K562 (cell line): ENCODE measurements around the gene C9orf153. TPM values are rescaled to one million over a fixed set of nuclear protein-coding genes. Genes with fewer than 3 reads are reported as not detected.

Source experiments
- ATAC-seq: fragments of 200-7000 bp; cut with Tn5 transposase; 3 replicates; pipeline ENCODE4 v1.9.1; 2020; ENCODE audit warnings: moderate library complexity
- BruUV-seq: library from RNA; stranded (reverse); fragments of 400-500 nt; replicated peaks from 2 replicates; lab custom pipeline; 2021; lab: Mats Ljungman, UMichigan
- CTCF ChIA-PET: fragments of 300-600 bp; formaldehyde crosslinking; extraction: SDS; loops from one replicate; lab custom pipeline; 2021; ENCODE audit warnings: low intra/inter-chr PET ratio; lab: Yijun Ruan, JAX
- POLR2A ChIA-PET: fragments of 300-600, 350-650 bp; sonication (Branson Sonifier 250); formaldehyde crosslinking; extraction: SDS; loops from one replicate; lab custom pipeline; 2021; ENCODE audit warnings: antibody characterized with exemption, inconsistent platforms; lab: Yijun Ruan, JAX
- DNase-seq, 4 experiments: peaks; one replicate each; pipeline versions ENCODE4 v3.0.0 to v3.0.0-alpha.2; 2011 to 2018; ENCODE audit warnings: low spot score in 3 of 4, mixed read lengths in 3 of 4; ENCODE audit errors: extremely low read depth in 1 of 4
- FAIRE-seq: peaks from 2 replicates; lab custom pipeline; 2011; peaks lifted over from hg19 to GRCh38; lab: Jason Lieb, UNC
- H2AFZ ChIP-seq: 2 replicates; pipeline ENCODE4 v1.6.0; 2011; ENCODE audit warnings: low read depth, low read length, control low read depth, inconsistent platforms
- H3K27ac ChIP-seq: fragments of 200-600 bp; 3 replicates; pipeline ENCODE4 v1.8.0; 2011; ENCODE audit warnings: low read depth, mild to moderate bottlenecking, control low read depth, inconsistent platforms, low read length, moderate library complexity, mixed read lengths; ENCODE audit errors: extremely low read depth
- H3K27me3 ChIP-seq, 2 experiments: fragments of 300-600 bp in 1 of 2; 2 replicates in 1 of 2; 3 replicates in 1 of 2; pipeline versions ENCODE4 v1.6.0 to v1.8.0; 2011; ENCODE audit warnings: inconsistent platforms in 2 of 2, low read length in 2 of 2, mild to moderate bottlenecking in 1 of 2, mixed read lengths in 1 of 2, moderate library complexity in 1 of 2; ENCODE audit not compliant: control insufficient read depth in 2 of 2, insufficient read depth in 2 of 2
- H3K36me3 ChIP-seq: fragments of 300-600 bp; 3 replicates; pipeline ENCODE4 v1.8.0; 2011; ENCODE audit warnings: mild to moderate bottlenecking, low read length, inconsistent platforms; ENCODE audit not compliant: control insufficient read depth, insufficient read depth
- H3K4me1 ChIP-seq, 2 experiments: fragments of 200-600 bp in 1 of 2; replicated peaks in 1 of 2; 2 replicates in 1 of 2; 3 replicates in 1 of 2; pipeline versions ENCODE4 v1.5.1 to v1.8.0; 2011; ENCODE audit warnings: inconsistent platforms in 2 of 2, low read length in 2 of 2, mild to moderate bottlenecking in 1 of 2, mixed read lengths in 1 of 2, moderate library complexity in 1 of 2; ENCODE audit not compliant: control insufficient read depth in 2 of 2, insufficient read depth in 2 of 2
- H3K4me2 ChIP-seq: 2 replicates; pipeline ENCODE4 v1.6.1; 2011; ENCODE audit warnings: low read length, control low read depth, inconsistent platforms, mixed read lengths; ENCODE audit not compliant: insufficient read depth
- H3K4me3 ChIP-seq: fragments of 200-600 bp; sonication (generic), shearing (Covaris generic); 2 replicates; pipeline ENCODE4 v1.5.1; 2016; ENCODE audit warnings: control low read depth, inconsistent platforms
- H3K79me2 ChIP-seq: fragments of 200-600 bp; 3 replicates; pipeline ENCODE4 v1.8.0; 2011; ENCODE audit warnings: low read length, inconsistent platforms; ENCODE audit not compliant: control insufficient read depth, insufficient read depth
- H3K9ac ChIP-seq, 2 experiments: 2 replicates each; pipeline versions ENCODE4 v1.6.0 to v1.6.1; 2011; ENCODE audit warnings: low read depth in 2 of 2, low read length in 2 of 2, control low read depth in 1 of 2, inconsistent platforms in 1 of 2, mild to moderate bottlenecking in 1 of 2, mixed read lengths in 1 of 2; ENCODE audit not compliant: insufficient read depth in 1 of 2
- H3K9me1 ChIP-seq: one replicate; pipeline ENCODE4 v1.6.0; 2011; ENCODE audit warnings: inconsistent platforms, mild to moderate bottlenecking, low read length, moderate library complexity; ENCODE audit not compliant: control insufficient read depth, insufficient read depth
- H3K9me3 ChIP-seq: replicated peaks from 2 replicates; pipeline ENCODE4 v1.5.1; 2011; ENCODE audit warnings: low read depth, low read length, inconsistent platforms; ENCODE audit not compliant: control insufficient read depth, insufficient read depth
- H4K20me1 ChIP-seq: replicated peaks from 2 replicates; pipeline ENCODE4 v1.6.1; 2011; ENCODE audit warnings: low read length, inconsistent platforms, mixed read lengths; ENCODE audit not compliant: control insufficient read depth, insufficient read depth
- BDP1 ChIP-seq: IDR thresholded peaks from 3 replicates; pipeline ENCODE4 v1.6.1; 2011; ENCODE audit not compliant: insufficient read length, insufficient read depth
- PHB ChIP-seq: fragments of 250-450 bp; sonication (Bioruptor Pico); IDR thresholded peaks from 2 replicates; pipeline ENCODE4 v1.5.0; 2021
- SNRNP70 ChIP-seq: fragments of 200-400 bp; formaldehyde crosslinking; optimal IDR thresholded peaks from 2 replicates; pipeline ENCODE3; 2017; ENCODE audit warnings: low read depth, low read length
- TEAD2 ChIP-seq: fragments of 450-650 bp; IDR thresholded peaks from 2 replicates; pipeline ENCODE4 v1.6.1; 2016; ENCODE audit warnings: missing genetic modification characterization, control low read depth, missing compliant biosample characterization
- ZKSCAN8 ChIP-seq: fragments of 200-800 bp; sonication (Bioruptor generic); IDR thresholded peaks from 2 replicates; pipeline ENCODE4 v1.6.1; 2016; ENCODE audit warnings: missing genetic modification characterization, missing compliant biosample characterization
- ZNF584 ChIP-seq: fragments of 200-800 bp; sonication (Bioruptor generic); IDR thresholded peaks from 2 replicates; pipeline ENCODE4 v1.6.1; 2016; ENCODE audit warnings: low read depth, mild to moderate bottlenecking, missing genetic modification characterization, missing compliant biosample characterization
- ZNF778 ChIP-seq: fragments of 450-650 bp; formaldehyde crosslinking; IDR thresholded peaks from 2 replicates; pipeline ENCODE4 v1.4.0; 2020; ENCODE audit warnings: mild to moderate bottlenecking, moderate library complexity
- WGBS: fragments of 100-300 bp; shearing (Covaris generic); methylation state at CpG from one replicate; pipeline ENCODE4 v1.1.6; 2016; ENCODE audit warnings: low coverage, mixed read lengths; ENCODE audit not compliant: insufficient coverage; ENCODE audit errors: missing lambda C conversion rate; 5-methylcytosine and 5-hydroxymethylcytosine counted together
- in situ Hi-C: fragments of 300-500 bp; cut with MboI; formaldehyde crosslinking; loops from 4 replicates; pipeline ENCODE4 v1.15.0; 2018; ENCODE audit warnings: inconsistent platforms, mixed read lengths
- intact Hi-C: fragments of 100-400 bp; cut with micrococcal nuclease; formaldehyde crosslinking; loops from 2 replicates; pipeline ENCODE4 v1.14.2; 2022
- polyA plus RNA-seq, 8 experiments: library from polyadenylated mRNA; depleted of rRNA in 4 of 8; stranded (reverse) in 5 of 8; unstranded in 3 of 8; fragments of >200 nt; fragmentation: Nextera tagmentation in 2 of 8; fragmentation: Illumina TruSeq in 1 of 8; extraction: Ambion mirVana in 2 of 8; extraction: Trizol in 1 of 8; gene quantifications; 2 replicates each; pipeline versions ENCODE4 v1.2.1 to v1.2.3, GENCODE V29; 2011 to 2014; ENCODE audit warnings: inconsistent platforms in 1 of 8, missing spikeins in 1 of 8
- total RNA-seq, 7 experiments: library from RNA; depleted of rRNA in 6 of 7; stranded (reverse); fragments of >200 nt in 6 of 7; fragmentation: Illumina TruSeq in 2 of 7; extraction: Trizol in 2 of 7; gene quantifications; 2 replicates each; pipeline versions ENCODE4 v1.2.1 to v1.2.3, GENCODE V29; 2011 to 2021; ENCODE audit warnings: low replicate concordance in 1 of 7
- TF ChIP-seq, protein P1 (sequence below): fragments of 450-650 bp; formaldehyde crosslinking; IDR thresholded peaks from 2 replicates; pipeline ENCODE4 v1.4.0; 2022; ENCODE audit warnings: missing genetic modification characterization
- TF ChIP-seq, protein P2 (sequence below): sonication (generic); formaldehyde crosslinking; IDR thresholded peaks from 2 replicates; pipeline ENCODE4 v1.8.1; 2022; ENCODE audit warnings: missing genetic modification reagents
- TF ChIP-seq, protein P3 (sequence below), 2 experiments: fragments of 450-650 bp; IDR thresholded peaks; 2 replicates each; pipeline ENCODE4 v1.6.1; 2016; ENCODE audit warnings: mild to moderate bottlenecking in 2 of 2, borderline replicate concordance in 1 of 2, low read depth in 1 of 2, moderate library complexity in 1 of 2
- TF ChIP-seq, protein P4 (sequence below): fragments of 450-650 bp; formaldehyde crosslinking; IDR thresholded peaks from 2 replicates; pipeline ENCODE4 v1.4.0; 2022; ENCODE audit warnings: mild to moderate bottlenecking, moderate library complexity

C9orf153 gene
- total and polyA plus RNA-seq, 9 of the 15 experiments (the other 6 are each of a cell fraction or from before 2014, with no cell fraction given): 0.07 to 1.2 (median 0.11) TPM; not detected in 5

DNA sequence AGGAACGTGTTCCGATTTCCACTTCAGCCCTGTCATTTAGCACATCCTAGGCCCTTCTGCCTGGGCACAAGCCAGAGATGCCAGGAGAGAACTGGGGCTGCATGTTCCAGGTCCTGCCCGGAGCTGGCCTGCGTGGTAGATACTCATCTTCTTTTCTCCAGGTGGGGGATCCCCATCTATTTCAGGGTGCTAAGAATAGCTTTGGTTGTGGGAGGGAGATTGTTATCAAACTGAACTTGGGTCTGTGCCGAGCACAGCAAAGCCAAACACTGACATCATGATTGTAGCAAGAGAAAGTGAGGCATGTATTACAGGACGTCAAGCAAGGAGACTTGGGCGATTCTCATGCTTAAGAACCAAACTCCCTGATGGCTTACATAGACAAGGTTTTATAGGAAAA lies 18.2 kb downstream of the C9orf153 start:
- Histone ChIP-seq H3K9me1 (no peaks in the 10 kb centered on the region), H3K4me1 (no peaks in the 10 kb centered on the region), H3K4me2 (no peak overlapping the region), H4K20me1 (no peaks in the 10 kb centered on the region), H3K9ac (no peak overlapping the region), H3K27me3 (peaks cover 3 to 4% of the 10 kb centered on the region in 2 experiments; a peak in 1 of 5 replicates), H3K9me3 (no peaks in the 10 kb centered on the region), H2AFZ (no peak overlapping the region), H3K27ac (no peak overlapping the region), H3K36me3 (no peaks in the 10 kb centered on the region), H3K79me2 (no peaks in the 10 kb centered on the region), H3K4me3 (no peak overlapping the region)
- 7% methylated on average over 5 of the region's 7 CpGs for WGBS
- DNase-seq (no peak), ATAC-seq (no peak), FAIRE-seq (no peak)
- POLR2A ChIA-PET: no interaction called here
- CTCF ChIA-PET: no interaction called here
- no TSS peak for BruUV-seq
- intact Hi-C loops (no loop called here), in situ Hi-C loops (loop anchor here (25.0 kb wide), 1 partner anchor 429 kb away; no protein-coding TSS in a partner anchor)
- TF ChIP-seq, protein P1, sequence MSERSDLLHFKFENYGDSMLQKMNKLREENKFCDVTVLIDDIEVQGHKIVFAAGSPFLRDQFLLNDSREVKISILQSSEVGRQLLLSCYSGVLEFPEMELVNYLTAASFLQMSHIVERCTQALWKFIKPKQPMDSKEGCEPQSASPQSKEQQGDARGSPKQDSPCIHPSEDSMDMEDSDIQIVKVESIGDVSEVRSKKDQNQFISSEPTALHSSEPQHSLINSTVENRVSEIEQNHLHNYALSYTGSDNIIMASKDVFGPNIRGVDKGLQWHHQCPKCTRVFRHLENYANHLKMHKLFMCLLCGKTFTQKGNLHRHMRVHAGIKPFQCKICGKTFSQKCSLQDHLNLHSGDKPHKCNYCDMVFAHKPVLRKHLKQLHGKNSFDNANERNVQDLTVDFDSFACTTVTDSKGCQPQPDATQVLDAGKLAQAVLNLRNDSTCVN (CRISPR knock-in tag): no peak
- TF ChIP-seq, protein P2, sequence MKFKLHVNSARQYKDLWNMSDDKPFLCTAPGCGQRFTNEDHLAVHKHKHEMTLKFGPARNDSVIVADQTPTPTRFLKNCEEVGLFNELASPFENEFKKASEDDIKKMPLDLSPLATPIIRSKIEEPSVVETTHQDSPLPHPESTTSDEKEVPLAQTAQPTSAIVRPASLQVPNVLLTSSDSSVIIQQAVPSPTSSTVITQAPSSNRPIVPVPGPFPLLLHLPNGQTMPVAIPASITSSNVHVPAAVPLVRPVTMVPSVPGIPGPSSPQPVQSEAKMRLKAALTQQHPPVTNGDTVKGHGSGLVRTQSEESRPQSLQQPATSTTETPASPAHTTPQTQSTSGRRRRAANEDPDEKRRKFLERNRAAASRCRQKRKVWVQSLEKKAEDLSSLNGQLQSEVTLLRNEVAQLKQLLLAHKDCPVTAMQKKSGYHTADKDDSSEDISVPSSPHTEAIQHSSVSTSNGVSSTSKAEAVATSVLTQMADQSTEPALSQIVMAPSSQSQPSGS (CRISPR knock-in tag): no peak
- TF ChIP-seq ZNF778 (CRISPR knock-in tag) (no peak), ZKSCAN8 (CRISPR knock-in tag) (no peak), ZNF584 (no peak), SNRNP70 (no peak), TEAD2 (tag) (no peak), BDP1 (no peak), PHB (CRISPR knock-in tag) (no peak)
- TF ChIP-seq, protein P3, sequence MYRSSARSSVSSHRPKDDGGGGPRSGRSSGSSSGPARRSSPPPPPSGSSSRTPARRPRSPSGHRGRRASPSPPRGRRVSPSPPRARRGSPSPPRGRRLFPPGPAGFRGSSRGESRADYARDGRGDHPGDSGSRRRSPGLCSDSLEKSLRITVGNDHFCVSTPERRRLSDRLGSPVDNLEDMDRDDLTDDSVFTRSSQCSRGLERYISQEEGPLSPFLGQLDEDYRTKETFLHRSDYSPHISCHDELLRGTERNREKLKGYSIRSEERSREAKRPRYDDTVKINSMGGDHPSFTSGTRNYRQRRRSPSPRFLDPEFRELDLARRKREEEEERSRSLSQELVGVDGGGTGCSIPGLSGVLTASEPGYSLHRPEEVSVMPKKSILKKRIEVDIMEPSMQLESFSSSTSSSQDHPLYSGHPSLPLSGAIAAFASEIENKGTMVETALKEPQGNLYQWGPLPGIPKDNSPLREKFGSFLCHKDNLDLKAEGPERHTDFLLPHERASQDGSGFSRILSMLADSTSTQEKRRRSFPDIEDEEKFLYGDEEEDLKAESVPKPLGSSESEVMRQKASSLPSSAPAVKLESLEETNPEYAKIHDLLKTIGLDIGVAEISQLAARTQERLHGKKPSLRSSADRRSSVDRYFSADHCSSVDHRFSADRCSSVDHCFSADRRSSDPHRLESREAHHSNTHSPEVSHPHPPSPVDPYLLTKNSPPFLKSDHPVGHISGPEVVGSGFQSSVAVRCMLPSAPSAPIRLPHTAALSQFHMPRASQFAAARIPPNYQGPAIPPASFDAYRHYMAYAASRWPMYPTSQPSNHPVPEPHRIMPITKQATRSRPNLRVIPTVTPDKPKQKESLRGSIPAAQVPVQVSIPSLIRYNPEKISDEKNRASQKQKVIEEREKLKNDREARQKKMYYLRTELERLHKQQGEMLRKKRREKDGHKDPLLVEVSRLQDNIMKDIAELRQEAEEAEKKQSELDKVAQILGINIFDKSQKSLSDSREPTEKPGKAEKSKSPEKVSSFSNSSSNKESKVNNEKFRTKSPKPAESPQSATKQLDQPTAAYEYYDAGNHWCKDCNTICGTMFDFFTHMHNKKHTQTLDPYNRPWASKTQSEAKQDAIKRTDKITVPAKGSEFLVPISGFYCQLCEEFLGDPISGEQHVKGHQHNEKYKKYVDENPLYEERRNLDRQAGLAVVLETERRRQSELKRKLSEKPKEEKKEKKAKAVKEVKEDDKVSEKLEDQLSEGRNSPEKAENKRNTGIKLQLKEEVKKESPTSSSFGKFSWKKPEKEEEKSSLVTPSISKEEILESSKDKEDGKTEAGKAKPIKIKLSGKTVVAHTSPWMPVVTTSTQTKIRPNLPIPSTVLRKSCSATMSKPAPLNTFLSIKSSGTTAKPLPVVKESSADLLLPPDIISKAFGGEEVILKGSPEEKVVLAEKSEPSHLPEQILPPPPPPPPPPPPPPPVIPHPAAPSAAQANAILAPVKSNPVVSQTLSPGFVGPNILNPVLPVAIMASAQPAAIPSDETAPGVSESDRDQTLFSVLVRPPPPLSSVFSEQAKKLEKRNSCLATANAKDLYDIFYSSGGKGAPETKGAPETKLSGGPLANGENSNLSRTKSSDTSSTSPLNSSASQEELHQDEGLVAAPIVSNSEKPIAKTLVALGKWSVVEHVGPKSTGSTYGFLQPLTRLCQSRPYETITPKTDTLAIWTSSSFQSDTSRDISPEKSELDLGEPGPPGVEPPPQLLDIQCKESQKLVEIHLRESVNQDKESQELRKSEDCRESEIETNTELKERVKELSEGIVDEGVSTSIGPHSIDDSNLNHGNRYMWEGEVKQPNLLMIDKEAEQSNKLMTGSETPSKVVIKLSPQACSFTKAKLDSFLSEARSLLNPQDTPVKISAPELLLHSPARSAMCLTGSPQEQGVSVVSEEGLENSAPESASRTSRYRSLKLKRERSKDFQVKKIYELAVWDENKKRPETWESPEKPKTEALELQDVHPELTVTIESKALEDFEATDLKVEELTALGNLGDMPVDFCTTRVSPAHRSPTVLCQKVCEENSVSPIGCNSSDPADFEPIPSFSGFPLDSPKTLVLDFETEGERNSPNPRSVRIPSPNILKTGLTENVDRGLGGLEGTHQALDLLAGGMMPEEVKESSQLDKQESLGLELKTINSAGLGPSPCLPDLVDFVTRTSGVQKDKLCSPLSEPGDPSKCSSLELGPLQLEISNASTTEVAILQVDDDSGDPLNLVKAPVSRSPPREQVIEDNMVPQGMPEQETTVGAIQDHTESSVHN (IDR thresholded peaks at IDR 0.05; ENCODE audit: borderline replicate concordance in 1 of 2, low read depth in 1 of 2): no peak
- TF ChIP-seq, protein P4, sequence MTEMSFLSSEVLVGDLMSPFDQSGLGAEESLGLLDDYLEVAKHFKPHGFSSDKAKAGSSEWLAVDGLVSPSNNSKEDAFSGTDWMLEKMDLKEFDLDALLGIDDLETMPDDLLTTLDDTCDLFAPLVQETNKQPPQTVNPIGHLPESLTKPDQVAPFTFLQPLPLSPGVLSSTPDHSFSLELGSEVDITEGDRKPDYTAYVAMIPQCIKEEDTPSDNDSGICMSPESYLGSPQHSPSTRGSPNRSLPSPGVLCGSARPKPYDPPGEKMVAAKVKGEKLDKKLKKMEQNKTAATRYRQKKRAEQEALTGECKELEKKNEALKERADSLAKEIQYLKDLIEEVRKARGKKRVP (CRISPR knock-in tag): no peak
